ENCODE measurements around the gene CAMKK2.

GRCh38 chr12:121222847-121223246, 73.7 kb downstream of the CAMKK2 start:
- TF ChIP-seq CTCF (IDR thresholded peaks at IDR 0.05) (no peak), POLR2A (IDR thresholded peaks at IDR 0.05) (no peak)
